ENCODE measurements around the gene NR4A2. TPM values are rescaled to one million over a fixed set of nuclear protein-coding genes. Genes with fewer than 3 reads are reported as not detected.
"Not testable (repeated sequence)": the region's sequence is repeated elsewhere in the genome, so short reads cannot be mapped to it uniquely, and the experiment has no call there.

The NR4A2 gene
- total RNA-seq, 2 donors from 2014 or later, result 1.0 to 5.9 TPM

GRCh38 chr2:156309167-156309566 lies 23.4 kb downstream of the NR4A2 start:
- TF ChIP-seq POLR2A (IDR thresholded peaks at IDR 0.05), result no peak
- no peak for TF ChIP-seq CTCF (IDR thresholded peaks at IDR 0.05)
- no peak overlapping the region for H3K27ac ChIP-seq
- ATAC-seq (no peak), DNase-seq (no peak)
- intact Hi-C loops (cut with DNase I), result no loop called here
- H3K4me3 ChIP-seq, result no peak overlapping the region
- no peaks in the 10 kb centered on the region for H3K9me3 ChIP-seq
- H3K4me1 ChIP-seq, result no peaks in the 10 kb centered on the region
- no peaks in the 10 kb centered on the region for H3K36me3 ChIP-seq (replicated peaks in 1 of 2; ENCODE audit: insufficient read depth in 1 of 2, low read depth in 2 of 2)
- H3K27me3 ChIP-seq, result no peaks in the 10 kb centered on the region

- no peak for TF ChIP-seq POLR2A (IDR thresholded peaks at IDR 0.05)
- TF ChIP-seq CTCF (IDR thresholded peaks at IDR 0.05), result no peak
- DNase-seq (no peak), ATAC-seq (no peak)
- 25 to 48% methylated on average over 1 of the region's 1 CpG for WGBS, 2 donors
- no peaks in the 10 kb centered on the region for H3K36me3 ChIP-seq (replicated peaks in 1 of 2; ENCODE audit: insufficient read depth in 1 of 2, low read depth in 2 of 2)
- H3K27me3 ChIP-seq, result no peaks in the 10 kb centered on the region
- no peak overlapping the region for H3K27ac ChIP-seq
- intact Hi-C loops (cut with DNase I), result no loop called here
- H3K9me3 ChIP-seq, result no peaks in the 10 kb centered on the region
- H3K4me3 ChIP-seq, result no peak overlapping the region
- no peaks in the 10 kb centered on the region for H3K4me1 ChIP-seq
Observed at GRCh38 chr2:156306821-156307220, 25.7 kb downstream of the NR4A2 start.

- intact Hi-C loops (cut with DNase I), result no loop called here
- H3K27me3 ChIP-seq, result no peaks in the 10 kb centered on the region
- no peaks in the 10 kb centered on the region for H3K36me3 ChIP-seq (replicated peaks in 1 of 2; ENCODE audit: insufficient read depth in 1 of 2, low read depth in 2 of 2)
- no peaks in the 10 kb centered on the region for H3K9me3 ChIP-seq
- H3K4me3 ChIP-seq, result no peak overlapping the region
- DNase-seq (no peak), ATAC-seq (no peak)
- H3K4me1 ChIP-seq, result no peaks in the 10 kb centered on the region
- H3K27ac ChIP-seq, result no peak overlapping the region
- TF ChIP-seq CTCF (IDR thresholded peaks at IDR 0.05) (no peak), POLR2A (IDR thresholded peaks at IDR 0.05) (no peak)
Observed at GRCh38 chr2:156305121-156305520, 27.4 kb downstream of the NR4A2 start.

- Histone ChIP-seq H3K4me3 (no peak overlapping the region), H3K36me3 (replicated peaks in 1 of 2; ENCODE audit: insufficient read depth in 1 of 2, low read depth in 2 of 2) (no peaks in the 10 kb centered on the region), H3K27me3 (no peaks in the 10 kb centered on the region), H3K4me1 (no peaks in the 10 kb centered on the region), H3K9me3 (no peaks in the 10 kb centered on the region), H3K27ac (no peak overlapping the region)
- no peak for DNase-seq
- WGBS, 2 donors, result 29 to 31% methylated on average over 1 of the region's 1 CpG
- no peak for TF ChIP-seq POLR2A (IDR thresholded peaks at IDR 0.05)
- TF ChIP-seq CTCF (IDR thresholded peaks at IDR 0.05), result no peak
- no peak for ATAC-seq
- intact Hi-C loops (cut with DNase I), result no loop called here
Observed at GRCh38 chr2:156300337-156300736, 32.2 kb downstream of the NR4A2 start.

- DNase-seq (no peak), ATAC-seq (no peak)
- Histone ChIP-seq H3K27ac (no peak overlapping the region), H3K4me1 (no peaks in the 10 kb centered on the region), H3K36me3 (replicated peaks in 1 of 2; ENCODE audit: insufficient read depth in 1 of 2, low read depth in 2 of 2) (no peaks in the 10 kb centered on the region), H3K27me3 (no peaks in the 10 kb centered on the region), H3K9me3 (no peaks in the 10 kb centered on the region), H3K4me3 (no peak overlapping the region)
- intact Hi-C loops (cut with DNase I), result no loop called here
- TF ChIP-seq CTCF (IDR thresholded peaks at IDR 0.05) (no peak), POLR2A (IDR thresholded peaks at IDR 0.05) (no peak)
- 94 to 95% methylated on average over 8 of the region's 8 CpGs for WGBS, 2 donors
Observed at GRCh38 chr2:156294945-156295580, 37.5 kb downstream of the NR4A2 start.

- ATAC-seq; H3K9me3 ChIP-seq; H3K4me3 ChIP-seq; H3K4me1 ChIP-seq; DNase-seq; H3K27ac ChIP-seq; intact Hi-C loops (cut with DNase I); H3K36me3 ChIP-seq (replicated peaks in 1 of 2; ENCODE audit: insufficient read depth in 1 of 2, low read depth in 2 of 2); H3K27me3 ChIP-seq: not testable (repeated sequence)
- 85% methylated on average over 11 of the region's 29 CpGs; no CpG with 5 or more reads in 1 of the 2 donors for WGBS, 2 donors
Observed at GRCh38 chr2:156293382-156293781, 39.1 kb downstream of the NR4A2 start.

All from body of pancreas (tissue), 4 donors.